H7 (cell line): ENCODE data around the gene LCN2. TPM values are rescaled to one million over a fixed set of nuclear protein-coding genes. Genes with fewer than 3 reads are reported as not detected.
"Not testable (repeated sequence)": the region's sequence is repeated elsewhere in the genome, so short reads cannot be mapped to it uniquely, and the experiment has no call there.

Experiments used
- DNase-seq: peaks from one replicate; pipeline ENCODE4 v3.0.0; 2012
- H3K27me3 ChIP-seq: 2 replicates; pipeline ENCODE4 v1.6.0; 2011; ENCODE audit warnings: mild to moderate bottlenecking, low read length; ENCODE audit not compliant: control insufficient read depth, insufficient read depth
- H3K36me3 ChIP-seq: replicated peaks from 2 replicates; pipeline ENCODE4 v1.5.1; 2011; ENCODE audit warnings: low read length; ENCODE audit not compliant: control insufficient read depth, insufficient read depth
- H3K4me3 ChIP-seq: 2 replicates; pipeline ENCODE4 v1.5.1; 2011; ENCODE audit warnings: low read depth, mild to moderate bottlenecking, control low read depth, low read length, moderate library complexity; ENCODE audit not compliant: insufficient read depth
- total RNA-seq: library from RNA; depleted of rRNA; stranded (reverse); fragments of >200 nt; shearing (Covaris generic); gene quantifications from 2 replicates; pipeline ENCODE4 v1.2.3, GENCODE V29; 2014

LCN2 gene
- total RNA-seq, 1 experiment from 2014 or later = not detected

DNA sequence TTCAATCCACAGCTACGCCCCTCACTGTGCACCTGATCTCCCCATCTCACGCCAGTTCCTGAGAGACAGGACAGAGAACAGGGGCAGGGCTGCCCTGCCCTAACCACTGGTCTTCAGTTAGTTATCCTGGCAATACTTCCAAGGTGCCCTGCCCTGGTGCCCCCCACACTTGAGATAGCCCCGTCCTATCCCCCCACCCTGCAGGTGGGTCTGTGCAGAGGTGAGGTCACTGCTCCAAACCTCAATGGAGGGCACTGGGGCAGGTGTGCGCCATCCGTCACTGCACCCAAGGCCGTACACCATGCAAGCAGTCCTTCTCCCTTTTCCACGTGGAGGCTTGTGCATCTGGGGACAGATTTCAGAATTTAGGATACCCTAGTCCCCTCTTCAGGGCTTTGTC, 18.6 kb upstream of the LCN2 start:
- not testable (repeated sequence) for H3K4me3 ChIP-seq, H3K27me3 ChIP-seq, DNase-seq, H3K36me3 ChIP-seq

DNA sequence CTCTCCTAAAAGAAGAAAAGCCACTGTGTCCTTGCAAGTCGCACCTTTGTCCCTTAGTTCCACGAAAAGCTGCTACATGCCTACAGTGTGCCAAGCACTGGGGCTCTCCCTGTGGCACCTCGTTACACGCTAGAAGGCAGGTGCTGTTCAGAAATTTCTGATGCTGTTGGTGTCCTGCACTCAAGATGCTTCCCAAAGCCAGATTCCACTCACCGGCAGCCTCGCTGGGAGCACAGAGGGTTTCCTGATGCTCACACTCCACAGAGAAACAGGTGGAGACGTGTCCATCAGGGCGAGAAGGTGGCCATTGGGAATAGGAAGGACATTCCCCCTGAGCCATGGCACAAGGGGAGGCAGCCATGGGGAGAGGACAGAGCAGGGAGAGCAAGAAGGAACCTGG, 17.9 kb upstream of the LCN2 start:
- not testable (repeated sequence) for DNase-seq, H3K36me3 ChIP-seq, H3K27me3 ChIP-seq, H3K4me3 ChIP-seq

DNA sequence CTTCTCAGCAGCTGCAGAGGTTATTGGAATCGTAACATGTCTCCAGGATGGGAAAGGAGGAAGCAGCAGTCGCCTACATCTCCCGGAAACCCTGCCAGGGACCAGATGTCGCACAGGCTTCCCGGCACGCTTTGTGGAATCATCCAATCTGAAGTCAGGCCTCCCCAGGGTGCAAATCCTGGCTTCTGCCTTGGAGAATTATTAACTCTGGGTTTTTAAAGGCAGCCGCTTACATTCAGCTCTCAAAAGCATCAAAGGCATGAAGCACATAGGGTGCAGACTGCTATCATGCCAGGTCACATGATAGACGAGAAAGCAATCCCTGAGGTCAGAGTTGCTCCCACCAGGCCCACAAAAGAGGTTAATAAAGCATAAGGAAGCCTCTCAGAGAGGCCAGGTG, 17.1 kb upstream of the LCN2 start:
- H3K27me3 ChIP-seq, H3K4me3 ChIP-seq, DNase-seq, H3K36me3 ChIP-seq: not testable (repeated sequence)

GRCh38 chr9:128135561-128135960, 13.7 kb upstream of the LCN2 start:
- not testable (repeated sequence) for H3K27me3 ChIP-seq, H3K4me3 ChIP-seq, H3K36me3 ChIP-seq
- DNase-seq = peak; percentile 13

DNA sequence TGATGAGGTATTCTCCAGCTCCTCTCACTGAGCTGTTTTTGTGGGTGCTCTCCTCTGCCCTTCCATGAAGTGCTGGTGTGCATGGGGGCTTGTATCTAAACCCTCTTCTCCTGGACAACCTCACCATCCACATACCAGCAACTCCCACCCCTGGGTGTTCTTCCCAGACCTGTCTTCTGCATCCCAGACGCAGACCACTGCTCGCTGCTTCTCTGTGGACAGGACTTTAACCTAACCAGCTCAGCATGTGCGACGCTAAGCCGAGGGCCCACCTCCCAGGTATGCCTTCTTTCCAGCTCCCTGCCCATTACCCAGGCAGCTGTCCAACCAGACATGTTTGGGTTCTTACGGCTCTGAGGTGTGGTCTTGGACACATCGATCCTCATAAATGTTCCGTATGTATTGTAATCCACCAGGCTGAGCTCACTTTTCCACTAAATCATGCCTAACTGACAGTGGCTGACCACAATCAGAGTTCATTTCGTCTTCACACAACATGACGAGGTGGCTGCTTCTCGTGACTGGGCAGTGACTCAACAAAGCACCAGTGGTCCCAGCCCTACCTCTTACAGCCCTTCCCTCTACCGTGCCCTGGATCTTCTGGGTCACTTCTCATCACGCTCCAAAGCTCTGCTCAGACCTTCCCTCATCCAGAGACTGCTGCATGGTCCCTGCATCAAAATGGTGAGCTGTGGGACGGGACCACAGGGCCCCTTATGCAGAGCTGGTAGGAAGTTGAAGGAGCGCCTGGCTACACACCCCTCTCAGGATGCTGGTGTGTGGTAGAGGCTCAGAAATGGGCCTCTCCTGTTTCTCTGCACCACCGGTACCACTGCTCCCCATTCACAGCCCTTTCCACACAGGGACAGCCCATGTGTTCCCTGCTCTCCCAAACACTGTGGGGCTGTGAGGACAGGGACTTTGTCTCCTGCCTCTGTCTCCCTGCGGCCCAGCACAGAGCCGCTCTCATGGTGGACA, 12.1 kb upstream of the LCN2 start:
- Histone ChIP-seq H3K27me3 (0 out of 2 replicates have a peak, but pooled peaks cover 1% of the 10 kb centered on the region), H3K4me3 (no peak overlapping the region), H3K36me3 (no peaks in the 10 kb centered on the region)
- peak; percentile 13 for DNase-seq

- H3K4me3 ChIP-seq = no peak overlapping the region
- peak; percentile 15 for DNase-seq
- H3K36me3 ChIP-seq = no peaks in the 10 kb centered on the region
- H3K27me3 ChIP-seq = 0 out of 2 replicates have a peak, but pooled peaks cover 1% of the 10 kb centered on the region
Observed at GRCh38 chr9:128138001-128138400, 11.3 kb upstream of the LCN2 start.

DNA sequence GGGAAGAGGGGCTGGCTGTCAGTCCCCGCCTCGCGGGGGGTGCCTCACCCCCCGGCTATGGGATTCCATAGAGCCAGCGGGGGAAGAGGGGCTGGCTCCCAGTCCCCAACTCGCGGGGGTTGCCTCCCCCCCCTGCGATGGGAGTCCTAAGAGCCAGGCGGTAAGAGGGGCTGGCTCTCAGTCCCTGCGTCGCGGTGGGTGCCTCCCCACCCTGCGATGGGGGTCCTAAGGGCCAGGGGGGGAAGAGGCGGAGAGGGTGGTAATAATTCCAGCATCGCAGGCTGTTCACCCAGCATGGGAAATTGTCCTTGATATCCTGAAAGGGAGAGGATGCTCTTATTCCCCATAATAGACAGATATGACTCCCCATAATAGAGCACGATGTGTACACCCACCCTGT, 9.6 kb upstream of the LCN2 start:
- peak; percentile 10 for DNase-seq
- Histone ChIP-seq H3K27me3 (0 out of 2 replicates have a peak, but pooled peaks cover 1% of the 10 kb centered on the region), H3K36me3 (no peaks in the 10 kb centered on the region), H3K4me3 (no peak overlapping the region)

DNA sequence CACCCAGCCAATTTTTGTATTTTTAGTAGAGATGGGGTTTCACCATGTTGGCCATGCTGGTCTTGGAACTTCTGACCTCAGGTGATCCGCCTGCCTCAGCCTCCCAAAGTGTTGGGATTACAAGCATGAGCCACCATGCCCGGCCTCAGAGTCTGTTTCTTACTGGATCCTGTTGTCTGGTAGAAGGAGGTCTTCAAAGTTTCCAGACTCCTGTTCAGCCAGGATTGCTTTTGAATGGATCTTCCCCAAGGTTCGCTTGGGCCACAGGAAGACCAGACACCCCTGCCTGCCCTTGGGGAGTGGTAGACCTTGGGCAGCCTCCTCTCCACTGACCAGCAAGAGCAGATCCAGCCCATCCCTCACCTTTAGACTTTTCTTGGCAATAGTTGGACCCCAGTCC, 7.6 kb upstream of the LCN2 start:
- peak; percentile 19 for DNase-seq
- Histone ChIP-seq H3K4me3 (no peak overlapping the region), H3K36me3 (no peaks in the 10 kb centered on the region), H3K27me3 (0 out of 2 replicates have a peak, but pooled peaks cover 1% of the 10 kb centered on the region)

- peak; percentile 24 for DNase-seq
- Histone ChIP-seq H3K36me3 (no peaks in the 10 kb centered on the region), H3K4me3 (no peak overlapping the region), H3K27me3 (0 out of 2 replicates have a peak, but pooled peaks cover 1% of the 10 kb centered on the region)
Observed at GRCh38 chr9:128142061-128142460, 7.2 kb upstream of the LCN2 start.

- no peaks in the 10 kb centered on the region for H3K36me3 ChIP-seq
- no peak overlapping the region for H3K4me3 ChIP-seq
- DNase-seq = peak; percentile 49
- no peaks in the 10 kb centered on the region for H3K27me3 ChIP-seq
Observed at GRCh38 chr9:128142596-128142995, 6.7 kb upstream of the LCN2 start.

GRCh38 chr9:128143525-128144238, 5.6 kb upstream of the LCN2 start:
- no peak overlapping the region for H3K4me3 ChIP-seq
- no peaks in the 10 kb centered on the region for H3K27me3 ChIP-seq
- no peaks in the 10 kb centered on the region for H3K36me3 ChIP-seq
- DNase-seq = peak; percentile 67

DNA sequence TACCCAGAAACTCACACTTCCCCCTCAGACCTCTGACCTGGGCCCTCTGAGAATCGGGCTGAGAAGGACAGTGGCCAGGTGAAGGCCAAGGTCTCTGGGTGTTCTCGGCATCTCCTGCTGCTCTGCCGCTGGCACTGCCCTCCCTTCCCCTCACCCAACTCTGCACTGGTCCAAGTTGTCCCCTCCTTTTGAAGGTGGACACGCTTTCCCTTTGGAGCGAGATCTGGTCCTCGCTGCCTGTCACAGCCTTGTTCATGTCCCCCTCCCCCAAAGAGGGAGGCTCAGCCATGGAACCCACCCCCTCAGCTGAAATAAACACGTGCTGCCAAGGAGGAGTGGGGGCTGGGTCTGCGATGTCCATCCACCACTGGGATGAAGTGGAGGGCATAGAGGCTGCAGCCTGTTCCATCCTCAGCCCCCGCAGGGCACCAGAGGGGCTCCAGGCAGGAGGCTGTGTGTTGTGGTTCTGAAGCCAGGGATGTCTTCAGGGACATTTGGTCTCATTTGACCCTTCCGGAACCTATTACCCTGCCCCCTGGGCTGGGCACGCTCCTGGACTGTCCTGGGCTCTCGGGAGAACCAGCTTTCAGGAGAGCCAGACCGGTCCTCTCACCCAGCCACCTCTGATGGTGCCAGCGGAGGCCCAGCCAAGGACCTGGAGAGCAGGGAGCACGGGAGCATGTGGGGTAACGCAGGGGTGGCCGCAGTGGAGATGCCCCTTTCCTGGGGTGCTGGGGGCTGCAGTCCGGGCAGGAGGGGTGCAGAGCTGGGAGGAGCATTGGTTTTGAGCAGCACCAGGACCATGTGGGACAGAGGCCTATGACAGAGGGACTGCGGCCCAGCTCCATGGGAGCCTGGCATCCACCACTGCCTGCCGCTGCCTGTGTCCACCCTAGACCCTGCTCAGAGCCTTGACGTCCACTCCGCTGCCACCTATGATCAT, 4.7 kb upstream of the LCN2 start:
- peak; percentile 52 for DNase-seq
- Histone ChIP-seq H3K36me3 (no peaks in the 10 kb centered on the region), H3K27me3 (no peaks in the 10 kb centered on the region), H3K4me3 (no peak overlapping the region)

GRCh38 chr9:128145536-128145935, 3.7 kb upstream of the LCN2 start:
- H3K27me3 ChIP-seq = no peaks in the 10 kb centered on the region
- H3K4me3 ChIP-seq = no peak overlapping the region
- no peaks in the 10 kb centered on the region for H3K36me3 ChIP-seq
- no peak for DNase-seq

DNA sequence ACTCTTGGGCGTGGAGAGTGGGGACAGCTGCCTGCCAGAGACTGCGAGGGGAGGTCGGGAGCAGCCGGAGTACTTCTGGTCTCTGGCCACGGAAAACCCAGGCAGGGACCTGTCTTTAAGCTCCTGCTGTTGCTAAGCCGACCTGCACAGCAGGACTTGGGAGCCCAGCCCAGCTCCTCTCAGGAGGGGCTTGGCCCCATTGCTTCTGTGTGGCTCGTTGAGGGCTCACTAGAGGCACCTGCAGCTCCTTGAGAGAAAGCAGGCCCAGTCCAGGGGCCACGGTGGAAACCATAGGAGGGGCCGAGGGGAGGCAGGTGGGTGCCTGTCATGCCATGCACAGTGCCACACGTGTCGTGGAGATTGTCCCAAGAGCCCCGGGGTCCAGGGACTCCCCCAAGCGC, 3.3 kb upstream of the LCN2 start:
- H3K27me3 ChIP-seq = no peaks in the 10 kb centered on the region
- H3K4me3 ChIP-seq = no peak overlapping the region
- no peaks in the 10 kb centered on the region for H3K36me3 ChIP-seq
- peak; percentile 59 for DNase-seq
